ENCODE data around the gene THRB. TPM values are rescaled to one million over a fixed set of nuclear protein-coding genes. Genes with fewer than 3 reads are reported as not detected.

Gene THRB
- total and polyA plus RNA-seq, 2 donors (not counting 3 experiments of a cell fraction or from before 2014, with no cell fraction given), result 0.06 TPM; not detected in 1

DNA sequence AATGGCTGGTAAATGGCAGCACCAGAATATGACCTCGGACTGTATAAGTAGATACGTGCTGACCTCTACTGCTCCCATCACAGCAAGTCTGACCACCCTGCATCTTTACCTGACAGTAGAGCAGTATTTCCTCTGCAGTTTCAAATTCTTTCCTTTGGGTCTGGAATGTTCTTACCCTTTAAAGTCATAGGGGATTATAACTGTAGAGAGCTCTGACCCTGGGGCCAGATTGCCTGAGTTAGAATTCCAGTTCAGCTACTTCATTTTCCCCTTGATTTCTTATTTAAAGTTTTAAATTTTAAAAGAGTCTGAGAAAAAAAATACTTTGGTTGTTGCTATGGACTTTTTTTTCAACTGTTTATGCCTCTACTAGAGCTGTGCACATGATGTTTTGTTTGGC, 311.9 kb downstream of the THRB start:
- Histone ChIP-seq H3K9me1 (replicated peaks; ENCODE audit: control insufficient read depth, extremely low read depth, insufficient read depth, low read length) (no peaks in the 10 kb centered on the region), H3K9ac (replicated peaks; ENCODE audit: extremely low read depth, insufficient read depth, low read length) (no peak overlapping the region), H3K27ac (ENCODE audit: insufficient read depth, low read depth, low read length) (no peak overlapping the region), H3K36me3 (ENCODE audit: control insufficient read depth in 2 of 2, extremely low read depth in 1 of 2, insufficient read depth in 2 of 2, low read length in 2 of 2) (no peaks in the 10 kb centered on the region), H4K20me1 (replicated peaks; ENCODE audit: control insufficient read depth, extremely low read depth, insufficient read depth, low read length) (no peaks in the 10 kb centered on the region), H3K9me3 (replicated peaks; ENCODE audit: control insufficient read depth, insufficient read depth, low read length) (no peaks in the 10 kb centered on the region), H3K27me3 (ENCODE audit: control insufficient read depth in 2 of 2, insufficient read depth in 2 of 2, low read length in 2 of 2) (no peaks in the 10 kb centered on the region), H3K4me3 (replicated peaks in 1 of 3; ENCODE audit: insufficient read depth in 1 of 3, low read depth in 1 of 3, low read length in 3 of 3) (no peak overlapping the region), H3K4me2 (ENCODE audit: insufficient read depth, low read length) (no peak overlapping the region), H2AFZ (ENCODE audit: low read depth, low read length) (no peak overlapping the region), H3K79me2 (ENCODE audit: control insufficient read depth, insufficient read depth, low read length) (no peaks in the 10 kb centered on the region), H3K4me1 (ENCODE audit: control insufficient read depth, extremely low read depth, insufficient read depth, low read length) (no peaks in the 10 kb centered on the region)
- BruUV-seq (replicated peaks), result no TSS peak
- POLR2A ChIA-PET, result no interaction called here
- dilution Hi-C loops (cut with MboI; ENCODE audit: extremely low pct_ligation_motif_present, low sequenced_read_pairs), result no loop called here
- intact Hi-C loops (cut with micrococcal nuclease), result no loop called here
- TF ChIP-seq EZH2 (IDR thresholded peaks at IDR 0.05; ENCODE audit: borderline replicate concordance, low read depth, low read length, severe bottlenecking) (no peak), JUN (IDR thresholded peaks at IDR 0.05; ENCODE audit: borderline replicate concordance, insufficient read depth, insufficient read length, low read depth) (no peak), FOS (IDR thresholded peaks at IDR 0.05; ENCODE audit: borderline replicate concordance, insufficient read depth, low read length) (no peak), MYC (IDR thresholded peaks at IDR 0.05; ENCODE audit: low read depth, low read length) (no peak), POLR2AphosphoS5 (IDR thresholded peaks at IDR 0.05; ENCODE audit: insufficient read depth, low read depth, low read length) (no peak), GATA2 (IDR thresholded peaks at IDR 0.05; ENCODE audit: insufficient read depth, insufficient read length, low read depth, low read length) (no peak), POLR2A (IDR thresholded peaks at IDR 0.05; ENCODE audit: low read depth, low read length) (no peak)
- TF ChIP-seq, protein P1, sequence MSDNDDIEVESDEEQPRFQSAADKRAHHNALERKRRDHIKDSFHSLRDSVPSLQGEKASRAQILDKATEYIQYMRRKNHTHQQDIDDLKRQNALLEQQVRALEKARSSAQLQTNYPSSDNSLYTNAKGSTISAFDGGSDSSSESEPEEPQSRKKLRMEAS (IDR thresholded peaks at IDR 0.05; ENCODE audit: insufficient read depth, insufficient read length), result no peak
- TF ChIP-seq, protein P2, sequence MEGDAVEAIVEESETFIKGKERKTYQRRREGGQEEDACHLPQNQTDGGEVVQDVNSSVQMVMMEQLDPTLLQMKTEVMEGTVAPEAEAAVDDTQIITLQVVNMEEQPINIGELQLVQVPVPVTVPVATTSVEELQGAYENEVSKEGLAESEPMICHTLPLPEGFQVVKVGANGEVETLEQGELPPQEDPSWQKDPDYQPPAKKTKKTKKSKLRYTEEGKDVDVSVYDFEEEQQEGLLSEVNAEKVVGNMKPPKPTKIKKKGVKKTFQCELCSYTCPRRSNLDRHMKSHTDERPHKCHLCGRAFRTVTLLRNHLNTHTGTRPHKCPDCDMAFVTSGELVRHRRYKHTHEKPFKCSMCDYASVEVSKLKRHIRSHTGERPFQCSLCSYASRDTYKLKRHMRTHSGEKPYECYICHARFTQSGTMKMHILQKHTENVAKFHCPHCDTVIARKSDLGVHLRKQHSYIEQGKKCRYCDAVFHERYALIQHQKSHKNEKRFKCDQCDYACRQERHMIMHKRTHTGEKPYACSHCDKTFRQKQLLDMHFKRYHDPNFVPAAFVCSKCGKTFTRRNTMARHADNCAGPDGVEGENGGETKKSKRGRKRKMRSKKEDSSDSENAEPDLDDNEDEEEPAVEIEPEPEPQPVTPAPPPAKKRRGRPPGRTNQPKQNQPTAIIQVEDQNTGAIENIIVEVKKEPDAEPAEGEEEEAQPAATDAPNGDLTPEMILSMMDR (IDR thresholded peaks at IDR 0.05; ENCODE audit: extremely low read depth in 1 of 2, insufficient read depth in 1 of 2, low read depth in 1 of 2, low read length in 2 of 2), result no peak
- DNase-seq (ENCODE audit: low read depth, low spot score) (no peak), FAIRE-seq (no peak)
- CTCF ChIA-PET, result no interaction called here

All from endothelial cell of umbilical vein (primary cell).